Astrocyte (in vitro differentiated cells and primary cell): Measurements from ENCODE around the gene INKA2. TPM values are rescaled to one million over a fixed set of nuclear protein-coding genes. Genes with fewer than 3 reads are reported as not detected.

Experiments used
- DNase-seq: peaks from one replicate; pipeline ENCODE4 v3.0.0-alpha.2; 2010; ENCODE audit warnings: low read depth
- FAIRE-seq: peaks from 2 replicates; lab custom pipeline; 2011; peaks lifted over from hg19 to GRCh38; lab: Jason Lieb, UNC
- H2AFZ ChIP-seq: 2 replicates; pipeline ENCODE4 v1.6.0; 2012; ENCODE audit warnings: low read depth, low read length, inconsistent platforms
- H3K27ac ChIP-seq: 2 replicates; pipeline ENCODE4 v1.5.1; 2011; ENCODE audit warnings: low read depth, low read length, inconsistent platforms
- H3K27me3 ChIP-seq: 2 replicates; pipeline ENCODE4 v1.6.0; 2011; ENCODE audit warnings: low read length, inconsistent platforms; ENCODE audit not compliant: insufficient read depth
- H3K36me3 ChIP-seq: 2 replicates; pipeline ENCODE4 v1.5.1; 2011; ENCODE audit warnings: low read length, inconsistent platforms; ENCODE audit not compliant: insufficient read depth
- H3K4me1 ChIP-seq: 2 replicates; pipeline ENCODE4 v1.5.1; 2011; ENCODE audit warnings: low read length, inconsistent platforms; ENCODE audit not compliant: insufficient read depth
- H3K4me2 ChIP-seq: 2 replicates; pipeline ENCODE4 v1.6.0; 2012; ENCODE audit warnings: low read length, inconsistent platforms
- H3K4me3 ChIP-seq: 2 replicates; pipeline ENCODE4 v1.5.1; 2011; ENCODE audit warnings: low read depth, mild to moderate bottlenecking, low read length, inconsistent platforms; ENCODE audit not compliant: insufficient read depth
- H3K79me2 ChIP-seq: 2 replicates; pipeline ENCODE4 v1.6.0; 2012; ENCODE audit warnings: mild to moderate bottlenecking, low read length, inconsistent platforms; ENCODE audit not compliant: insufficient read depth
- H3K9ac ChIP-seq: 2 replicates; pipeline ENCODE4 v1.6.0; 2012; ENCODE audit warnings: mild to moderate bottlenecking, low read length, inconsistent platforms
- H3K9me3 ChIP-seq: 2 replicates; pipeline ENCODE4 v1.5.1; 2012; ENCODE audit warnings: low read depth, mild to moderate bottlenecking, low read length, inconsistent platforms; ENCODE audit not compliant: insufficient read depth
- H4K20me1 ChIP-seq: 2 replicates; pipeline ENCODE4 v1.6.0; 2012; ENCODE audit warnings: low read length, inconsistent platforms; ENCODE audit not compliant: insufficient read depth
- H3K27ac Mint-ChIP-seq: one replicate; pipeline ENCODE4 v1.8.0; 2021; ENCODE audit warnings: mild to moderate bottlenecking, mixed read lengths; ENCODE audit not compliant: unreplicated experiment
- H3K27me3 Mint-ChIP-seq: one replicate; pipeline ENCODE4 v1.8.0; 2021; ENCODE audit warnings: low read depth, mixed read lengths; ENCODE audit not compliant: unreplicated experiment
- H3K36me3 Mint-ChIP-seq: one replicate; pipeline ENCODE4 v1.8.0; 2021; ENCODE audit warnings: low read depth, mixed read lengths; ENCODE audit not compliant: unreplicated experiment
- H3K4me1 Mint-ChIP-seq: one replicate; pipeline ENCODE4 v1.8.0; 2021; ENCODE audit warnings: low read depth, mixed read lengths; ENCODE audit not compliant: unreplicated experiment
- H3K4me3 Mint-ChIP-seq: one replicate; pipeline ENCODE4 v1.8.0; 2021; ENCODE audit warnings: mild to moderate bottlenecking, moderate library complexity, mixed read lengths; ENCODE audit not compliant: unreplicated experiment
- H3K9me3 Mint-ChIP-seq: one replicate; pipeline ENCODE4 v1.8.0; 2021; ENCODE audit warnings: mild to moderate bottlenecking, mixed read lengths; ENCODE audit not compliant: unreplicated experiment
- EZH2 ChIP-seq: IDR thresholded peaks from 2 replicates; pipeline ENCODE4 v1.6.1; 2012; ENCODE audit warnings: mild to moderate bottlenecking, low read length, inconsistent platforms; ENCODE audit not compliant: insufficient read depth
- total RNA-seq: library from RNA; stranded (reverse); gene quantifications from 2 replicates; pipeline ENCODE4 v1.2.1, GENCODE V29; 2021
- TF ChIP-seq, protein P1 (sequence below): IDR thresholded peaks from 2 replicates; pipeline ENCODE4 v1.5.1; 2011; ENCODE audit warnings: low read depth, mild to moderate bottlenecking, inconsistent platforms, low read length, moderate library complexity; ENCODE audit not compliant: insufficient read depth

Gene INKA2
- total RNA-seq, 1 donor from 2014 or later = 12.6 TPM

DNA sequence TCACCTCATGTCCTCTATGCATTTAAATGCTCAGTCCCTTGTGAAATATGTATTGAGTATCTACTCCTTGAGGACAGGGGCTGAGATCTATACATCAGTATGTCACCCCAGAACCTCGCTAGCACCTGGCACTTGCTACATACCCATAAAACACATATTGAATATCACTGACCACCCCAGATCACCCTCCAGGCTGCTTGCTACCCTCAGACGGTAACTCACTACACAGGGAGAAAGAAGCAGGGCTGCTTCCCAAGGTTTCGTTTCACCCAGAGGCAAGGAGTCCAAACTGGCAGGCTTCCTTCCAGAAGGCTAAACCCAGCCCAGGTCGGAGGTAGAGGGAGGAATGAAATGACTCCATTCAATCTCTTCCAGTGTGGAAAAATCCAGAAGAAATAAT lies 8.5 kb downstream of the INKA2 start:
- Histone ChIP-seq H3K9me3 (no peaks in the 10 kb centered on the region), H3K79me2 (no peaks in the 10 kb centered on the region), H3K36me3 (no peaks in the 10 kb centered on the region), H3K27ac (no peak overlapping the region), H4K20me1 (peaks cover 22% of the 10 kb centered on the region), H3K4me3 (no peak overlapping the region), H3K4me2 (no peak overlapping the region), H3K9ac (no peak overlapping the region), H3K27me3 (no peaks in the 10 kb centered on the region), H2AFZ (no peak overlapping the region), H3K4me1 (peaks cover 16% of the 10 kb centered on the region)
- no peak for TF ChIP-seq EZH2
- TF ChIP-seq, protein P1, sequence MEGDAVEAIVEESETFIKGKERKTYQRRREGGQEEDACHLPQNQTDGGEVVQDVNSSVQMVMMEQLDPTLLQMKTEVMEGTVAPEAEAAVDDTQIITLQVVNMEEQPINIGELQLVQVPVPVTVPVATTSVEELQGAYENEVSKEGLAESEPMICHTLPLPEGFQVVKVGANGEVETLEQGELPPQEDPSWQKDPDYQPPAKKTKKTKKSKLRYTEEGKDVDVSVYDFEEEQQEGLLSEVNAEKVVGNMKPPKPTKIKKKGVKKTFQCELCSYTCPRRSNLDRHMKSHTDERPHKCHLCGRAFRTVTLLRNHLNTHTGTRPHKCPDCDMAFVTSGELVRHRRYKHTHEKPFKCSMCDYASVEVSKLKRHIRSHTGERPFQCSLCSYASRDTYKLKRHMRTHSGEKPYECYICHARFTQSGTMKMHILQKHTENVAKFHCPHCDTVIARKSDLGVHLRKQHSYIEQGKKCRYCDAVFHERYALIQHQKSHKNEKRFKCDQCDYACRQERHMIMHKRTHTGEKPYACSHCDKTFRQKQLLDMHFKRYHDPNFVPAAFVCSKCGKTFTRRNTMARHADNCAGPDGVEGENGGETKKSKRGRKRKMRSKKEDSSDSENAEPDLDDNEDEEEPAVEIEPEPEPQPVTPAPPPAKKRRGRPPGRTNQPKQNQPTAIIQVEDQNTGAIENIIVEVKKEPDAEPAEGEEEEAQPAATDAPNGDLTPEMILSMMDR = no peak
- H3K9me3 Mint-ChIP-seq = no peaks in the 10 kb centered on the region
- H3K4me3 Mint-ChIP-seq = no peak overlapping the region
- no peak overlapping the region for H3K27ac Mint-ChIP-seq
- peaks cover 11% of the 10 kb centered on the region for H3K36me3 Mint-ChIP-seq
- FAIRE-seq (no peak), DNase-seq (no peak)
- peaks cover 2% of the 10 kb centered on the region for H3K27me3 Mint-ChIP-seq
- H3K4me1 Mint-ChIP-seq = peaks cover 8% of the 10 kb centered on the region

DNA sequence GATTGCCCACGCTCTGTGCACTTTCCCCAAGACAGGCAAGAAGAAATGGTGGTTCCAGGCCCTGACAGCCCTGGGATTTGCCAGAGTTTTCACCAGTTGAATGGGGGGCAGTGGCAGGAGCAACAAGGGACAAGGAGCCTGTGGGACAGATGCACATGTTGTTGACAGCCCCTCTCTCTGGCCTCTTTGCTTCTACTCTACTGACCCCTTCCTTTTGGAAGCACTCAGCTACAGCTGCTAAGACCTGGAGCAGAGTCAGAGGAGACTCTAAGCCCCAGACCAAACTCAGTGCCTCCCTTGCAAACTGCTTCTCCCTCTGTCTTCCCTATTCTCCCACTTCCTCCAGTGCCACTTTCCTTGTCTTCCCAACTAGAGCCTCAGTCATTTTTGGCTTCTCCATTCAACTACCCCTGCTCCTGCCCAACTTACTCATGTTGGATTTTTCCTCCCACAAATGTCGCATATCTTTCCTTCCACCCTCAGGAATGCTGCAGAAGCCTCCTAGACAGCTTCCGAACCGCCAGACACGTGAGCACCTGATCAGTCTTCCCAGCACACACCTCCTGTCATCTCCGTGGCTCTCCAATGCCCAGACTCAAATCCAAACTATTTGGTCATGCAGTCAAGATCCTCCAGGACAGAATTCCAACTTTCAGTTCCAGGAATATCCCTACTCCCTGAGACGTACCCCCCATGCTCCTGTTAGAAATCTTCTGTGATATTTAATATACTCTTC lies 9.1 kb downstream of the INKA2 start:
- H3K9ac ChIP-seq = no peak overlapping the region
- Mint-ChIP-seq H3K27ac (no peak overlapping the region), H3K27me3 (peaks cover 2% of the 10 kb centered on the region), H3K4me3 (no peak overlapping the region), H3K4me1 (peaks cover 8% of the 10 kb centered on the region), H3K9me3 (no peaks in the 10 kb centered on the region), H3K36me3 (peaks cover 11% of the 10 kb centered on the region)
- FAIRE-seq (no peak), DNase-seq (no peak)
- H3K4me1 ChIP-seq = peaks cover 16% of the 10 kb centered on the region
- no peak overlapping the region for H3K4me2 ChIP-seq
- H3K9me3 ChIP-seq = no peaks in the 10 kb centered on the region
- H3K27me3 ChIP-seq = no peaks in the 10 kb centered on the region
- no peaks in the 10 kb centered on the region for H3K79me2 ChIP-seq
- no peak overlapping the region for H2AFZ ChIP-seq
- no peak overlapping the region for H3K4me3 ChIP-seq
- no peak overlapping the region for H3K27ac ChIP-seq
- peaks cover 22% of the 10 kb centered on the region for H4K20me1 ChIP-seq
- no peak for TF ChIP-seq EZH2
- TF ChIP-seq, protein P1 = no peak
- H3K36me3 ChIP-seq = no peaks in the 10 kb centered on the region

DNA sequence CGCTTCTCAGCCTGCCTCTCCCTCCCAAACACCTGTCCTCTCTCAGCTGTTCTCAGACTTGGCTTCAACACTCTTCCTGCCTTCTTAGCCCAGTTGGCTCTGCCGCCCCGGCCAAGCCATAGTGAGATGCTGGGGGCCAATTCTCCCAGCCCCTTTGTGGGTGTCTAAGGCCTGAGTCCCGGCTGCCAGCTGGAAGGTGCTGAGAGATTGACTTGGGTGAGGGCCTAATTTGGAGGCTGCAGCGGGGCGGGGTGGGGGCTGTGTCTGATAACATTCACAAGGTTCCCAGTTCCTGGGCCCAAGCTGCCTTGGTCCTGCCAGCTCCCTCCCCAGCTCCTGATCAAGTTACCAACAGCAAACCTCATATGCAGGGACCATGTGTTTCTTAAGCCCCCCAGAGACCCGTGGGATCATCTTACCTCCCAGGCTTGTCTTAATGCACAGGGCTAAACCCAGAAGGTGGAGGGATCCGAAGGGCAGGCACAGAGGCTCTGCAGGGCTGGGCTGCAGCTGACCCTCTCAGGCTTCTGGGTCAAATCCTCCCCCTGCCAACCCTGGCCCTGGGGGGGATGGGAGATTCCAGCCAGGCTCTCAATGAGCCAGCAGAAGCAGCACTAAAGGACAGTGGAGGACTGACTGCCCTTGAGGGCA lies 9.8 kb downstream of the INKA2 start:
- Mint-ChIP-seq H3K4me1 (peaks cover 8% of the 10 kb centered on the region), H3K4me3 (no peak overlapping the region), H3K27ac (no peak overlapping the region), H3K9me3 (no peaks in the 10 kb centered on the region), H3K36me3 (peaks cover 11% of the 10 kb centered on the region), H3K27me3 (peaks cover 2% of the 10 kb centered on the region)
- H2AFZ ChIP-seq = no peak overlapping the region
- TF ChIP-seq, protein P1 = no peak
- no peak for TF ChIP-seq EZH2
- peaks cover 19% of the 10 kb centered on the region for H4K20me1 ChIP-seq
- H3K79me2 ChIP-seq = no peaks in the 10 kb centered on the region
- DNase-seq (no peak), FAIRE-seq (no peak)
- no peaks in the 10 kb centered on the region for H3K27me3 ChIP-seq
- H3K4me3 ChIP-seq = no peak overlapping the region
- H3K9me3 ChIP-seq = no peaks in the 10 kb centered on the region
- no peak overlapping the region for H3K27ac ChIP-seq
- H3K9ac ChIP-seq = no peak overlapping the region
- H3K36me3 ChIP-seq = no peaks in the 10 kb centered on the region
- H3K4me1 ChIP-seq = peaks cover 16% of the 10 kb centered on the region
- H3K4me2 ChIP-seq = no peak overlapping the region
